Panc1 (cell line): ENCODE data around the gene ENOX1.

Experiments used
- POLR2AphosphoS5 ChIP-seq: IDR thresholded peaks from 2 replicates; pipeline ENCODE4 v1.6.1; 2012; ENCODE audit warnings: mild to moderate bottlenecking, low read depth, low read length, moderate library complexity
- SIN3A ChIP-seq: IDR thresholded peaks from 2 replicates; pipeline ENCODE4 v1.6.1; 2012; ENCODE audit warnings: low read depth, mild to moderate bottlenecking, low read length, moderate library complexity, borderline replicate concordance; ENCODE audit not compliant: insufficient read depth
- TF ChIP-seq, protein P1 (sequence below): fragments of 450-650 bp; IDR thresholded peaks from 2 replicates; pipeline ENCODE4 v1.5.1; 2017; ENCODE audit warnings: mild to moderate bottlenecking
- TF ChIP-seq, protein P2 (sequence below), 2 experiments: IDR thresholded peaks; 2 replicates each; pipeline ENCODE4 v1.6.1; 2011 to 2012; ENCODE audit warnings: low read depth in 2 of 2, control low read depth in 1 of 2, low read length in 1 of 2, mild to moderate bottlenecking in 1 of 2, moderate library complexity in 1 of 2; ENCODE audit not compliant: insufficient read depth in 1 of 2

DNA sequence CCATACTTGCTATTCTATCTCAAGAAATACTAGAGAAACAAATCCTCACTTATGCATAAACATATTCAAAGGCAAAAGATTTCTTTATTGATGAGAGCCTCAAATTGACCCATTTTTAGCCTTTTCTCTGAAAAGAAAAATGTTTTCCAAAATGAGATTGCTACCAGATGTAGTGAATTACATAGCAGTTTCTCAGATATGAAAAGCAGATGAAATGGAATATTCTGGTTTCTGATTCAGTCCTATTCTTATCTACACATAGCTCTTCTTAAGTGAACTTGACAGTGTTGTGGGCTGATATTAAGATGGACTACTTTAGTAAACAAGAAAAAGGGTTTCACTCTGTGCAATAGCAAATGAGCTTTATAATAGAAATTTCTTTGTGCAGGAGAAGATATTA, 579.9 kb downstream of the ENOX1 start:
- TF ChIP-seq, protein P1, sequence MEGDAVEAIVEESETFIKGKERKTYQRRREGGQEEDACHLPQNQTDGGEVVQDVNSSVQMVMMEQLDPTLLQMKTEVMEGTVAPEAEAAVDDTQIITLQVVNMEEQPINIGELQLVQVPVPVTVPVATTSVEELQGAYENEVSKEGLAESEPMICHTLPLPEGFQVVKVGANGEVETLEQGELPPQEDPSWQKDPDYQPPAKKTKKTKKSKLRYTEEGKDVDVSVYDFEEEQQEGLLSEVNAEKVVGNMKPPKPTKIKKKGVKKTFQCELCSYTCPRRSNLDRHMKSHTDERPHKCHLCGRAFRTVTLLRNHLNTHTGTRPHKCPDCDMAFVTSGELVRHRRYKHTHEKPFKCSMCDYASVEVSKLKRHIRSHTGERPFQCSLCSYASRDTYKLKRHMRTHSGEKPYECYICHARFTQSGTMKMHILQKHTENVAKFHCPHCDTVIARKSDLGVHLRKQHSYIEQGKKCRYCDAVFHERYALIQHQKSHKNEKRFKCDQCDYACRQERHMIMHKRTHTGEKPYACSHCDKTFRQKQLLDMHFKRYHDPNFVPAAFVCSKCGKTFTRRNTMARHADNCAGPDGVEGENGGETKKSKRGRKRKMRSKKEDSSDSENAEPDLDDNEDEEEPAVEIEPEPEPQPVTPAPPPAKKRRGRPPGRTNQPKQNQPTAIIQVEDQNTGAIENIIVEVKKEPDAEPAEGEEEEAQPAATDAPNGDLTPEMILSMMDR: no peak
- TF ChIP-seq, protein P2, sequence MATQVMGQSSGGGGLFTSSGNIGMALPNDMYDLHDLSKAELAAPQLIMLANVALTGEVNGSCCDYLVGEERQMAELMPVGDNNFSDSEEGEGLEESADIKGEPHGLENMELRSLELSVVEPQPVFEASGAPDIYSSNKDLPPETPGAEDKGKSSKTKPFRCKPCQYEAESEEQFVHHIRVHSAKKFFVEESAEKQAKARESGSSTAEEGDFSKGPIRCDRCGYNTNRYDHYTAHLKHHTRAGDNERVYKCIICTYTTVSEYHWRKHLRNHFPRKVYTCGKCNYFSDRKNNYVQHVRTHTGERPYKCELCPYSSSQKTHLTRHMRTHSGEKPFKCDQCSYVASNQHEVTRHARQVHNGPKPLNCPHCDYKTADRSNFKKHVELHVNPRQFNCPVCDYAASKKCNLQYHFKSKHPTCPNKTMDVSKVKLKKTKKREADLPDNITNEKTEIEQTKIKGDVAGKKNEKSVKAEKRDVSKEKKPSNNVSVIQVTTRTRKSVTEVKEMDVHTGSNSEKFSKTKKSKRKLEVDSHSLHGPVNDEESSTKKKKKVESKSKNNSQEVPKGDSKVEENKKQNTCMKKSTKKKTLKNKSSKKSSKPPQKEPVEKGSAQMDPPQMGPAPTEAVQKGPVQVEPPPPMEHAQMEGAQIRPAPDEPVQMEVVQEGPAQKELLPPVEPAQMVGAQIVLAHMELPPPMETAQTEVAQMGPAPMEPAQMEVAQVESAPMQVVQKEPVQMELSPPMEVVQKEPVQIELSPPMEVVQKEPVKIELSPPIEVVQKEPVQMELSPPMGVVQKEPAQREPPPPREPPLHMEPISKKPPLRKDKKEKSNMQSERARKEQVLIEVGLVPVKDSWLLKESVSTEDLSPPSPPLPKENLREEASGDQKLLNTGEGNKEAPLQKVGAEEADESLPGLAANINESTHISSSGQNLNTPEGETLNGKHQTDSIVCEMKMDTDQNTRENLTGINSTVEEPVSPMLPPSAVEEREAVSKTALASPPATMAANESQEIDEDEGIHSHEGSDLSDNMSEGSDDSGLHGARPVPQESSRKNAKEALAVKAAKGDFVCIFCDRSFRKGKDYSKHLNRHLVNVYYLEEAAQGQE (IDR thresholded peaks at IDR 0.05; ENCODE audit: insufficient read depth in 1 of 2, low read depth in 2 of 2, low read length in 1 of 2): no peak
- TF ChIP-seq POLR2AphosphoS5 (no peak), SIN3A (no peak)
